Lung (tissue), 12 donors: ENCODE measurements around the gene SLC38A3. TPM values are rescaled to one million over a fixed set of nuclear protein-coding genes. Genes with fewer than 3 reads are reported as not detected.

ENCODE experiments used
- ATAC-seq: fragments of 200-7000 bp; cut with Tn5 transposase; one replicate; pipeline ENCODE4 v1.9.1; 2020; ENCODE audit warnings: moderate number of reproducible peaks; ENCODE audit not compliant: insufficient read depth, low FRiP score
- DNase-seq, 3 donors: peaks; one replicate each; pipeline ENCODE4 v3.0.0-alpha.2; 2013 to 2017
- H3K27ac ChIP-seq, 2 donors: one replicate each; pipeline ENCODE4 v1.5.1; 2013; ENCODE audit warnings: mild to moderate bottlenecking in 2 of 2, moderate library complexity in 2 of 2, control low read depth in 1 of 2, inconsistent platforms in 1 of 2, low read depth in 1 of 2, low read length in 1 of 2
- H3K27me3 ChIP-seq, 3 donors: one replicate each; pipeline ENCODE4 v1.5.1; 2013; ENCODE audit warnings: low read length in 2 of 3; ENCODE audit not compliant: control insufficient read depth in 3 of 3, insufficient read depth in 3 of 3
- H3K36me3 ChIP-seq, 4 donors: one replicate each; pipeline ENCODE4 v1.5.1; 2013; ENCODE audit warnings: low read length in 4 of 4, mild to moderate bottlenecking in 1 of 4, moderate library complexity in 1 of 4; ENCODE audit not compliant: control insufficient read depth in 4 of 4, insufficient read depth in 4 of 4
- H3K4me1 ChIP-seq, 5 donors: one replicate each; pipeline ENCODE4 v1.5.1; 2013; ENCODE audit warnings: low read length in 5 of 5, mild to moderate bottlenecking in 2 of 5, moderate library complexity in 1 of 5; ENCODE audit not compliant: control insufficient read depth in 5 of 5, insufficient read depth in 5 of 5
- H3K4me3 ChIP-seq: one replicate; pipeline ENCODE4 v1.5.1; 2013; ENCODE audit warnings: mild to moderate bottlenecking, control low read depth, moderate library complexity
- H3K9ac ChIP-seq, 2 donors: one replicate each; pipeline ENCODE4 v1.5.1; 2013; ENCODE audit warnings: low read length in 2 of 2, control low read depth in 1 of 2; ENCODE audit not compliant: insufficient read depth in 1 of 2
- H3K9me3 ChIP-seq, 4 donors: one replicate each; pipeline ENCODE4 v1.5.1; 2013; ENCODE audit warnings: low read length in 3 of 4, mild to moderate bottlenecking in 1 of 4, moderate library complexity in 1 of 4; ENCODE audit not compliant: control insufficient read depth in 4 of 4, insufficient read depth in 3 of 4
- CTCF ChIP-seq: IDR thresholded peaks from 2 replicates; pipeline ENCODE4 v1.5.1; 2012; ENCODE audit warnings: mild to moderate bottlenecking; ENCODE audit errors: control extremely low read depth, extremely low read depth
- WGBS, 2 donors: extraction: QIAGEN DNeasy Blood & Tissue Kit; methylation state at CpG; one replicate each; pipeline ENCODE4 v1.1.7; 2013; 5-methylcytosine and 5-hydroxymethylcytosine counted together
- polyA plus RNA-seq, 2 donors: library from polyadenylated mRNA; stranded (reverse); fragments of 200-250 nt; gene quantifications; one replicate each; pipeline ENCODE4 v1.2.1, GENCODE V29; 2013
- total RNA-seq, 2 donors: library from RNA; depleted of rRNA in 1 of 2; stranded (reverse); fragments of >200 nt in 1 of 2; gene quantifications; one replicate each; pipeline ENCODE4 v1.2.1, GENCODE V29; 2014 to 2021
- donor health status: control.
- donor health status: control.
- donor health status: Bipolar disorder and iron deficiency.
- donor health status: healthy.
- donor health status: DM: yes; HTN: yes; CAD: no.

The SLC38A3 gene
- total and polyA plus RNA-seq, 4 donors: 0.08 to 4.3 (median 0.33) TPM

GRCh38 chr3:50192689-50193141 is 12.4 kb upstream of the SLC38A3 start:
- no peak for ATAC-seq
- peak; percentile 81 for TF ChIP-seq CTCF
- peak; percentile 75 to 83 (median 80) for DNase-seq
- 9 to 14% methylated on average over 21 of the region's 21 CpGs for WGBS, 2 donors
- Histone ChIP-seq H3K9ac (no peak overlapping the region), H3K9me3 (peaks cover 0 to 7% (median 0%) of the 10 kb centered on the region in 4 donors), H3K27me3 (peaks cover 0 to 34% (median 14%) of the 10 kb centered on the region in 3 donors), H3K4me1 (peaks cover 0 to 5% (median 3%) of the 10 kb centered on the region in 5 donors), H3K27ac (no peak overlapping the region), H3K36me3 (no peaks in the 10 kb centered on the region), H3K4me3 (no peak overlapping the region)

GRCh38 chr3:50193286-50193685 is 11.8 kb upstream of the SLC38A3 start:
- TF ChIP-seq CTCF: no peak
- H3K36me3 ChIP-seq: no peaks in the 10 kb centered on the region
- 44 to 52% methylated on average over 36 of the region's 36 CpGs for WGBS, 2 donors
- H3K9me3 ChIP-seq: peaks cover 0 to 7% (median 0%) of the 10 kb centered on the region in 4 donors
- no peak overlapping the region for H3K9ac ChIP-seq
- no peak overlapping the region for H3K4me3 ChIP-seq
- H3K27ac ChIP-seq: no peak overlapping the region
- H3K27me3 ChIP-seq: peaks cover 0 to 34% (median 14%) of the 10 kb centered on the region in 3 donors
- no peak for DNase-seq
- H3K4me1 ChIP-seq: peaks cover 0 to 5% (median 3%) of the 10 kb centered on the region in 5 donors
- ATAC-seq: no peak

GRCh38 chr3:50193746-50194127 is 11.3 kb upstream of the SLC38A3 start:
- ATAC-seq (no peak), DNase-seq (no peak)
- H3K4me1 ChIP-seq: peaks cover 0 to 5% (median 3%) of the 10 kb centered on the region in 5 donors
- peaks cover 0 to 7% (median 0%) of the 10 kb centered on the region in 4 donors for H3K9me3 ChIP-seq
- no peak overlapping the region for H3K27ac ChIP-seq
- H3K36me3 ChIP-seq: no peaks in the 10 kb centered on the region
- H3K9ac ChIP-seq: no peak overlapping the region
- TF ChIP-seq CTCF: no peak
- 27 to 32% methylated on average over 32 to 34 of the region's 34 CpGs for WGBS, 2 donors
- H3K4me3 ChIP-seq: no peak overlapping the region
- peaks cover 0 to 34% (median 14%) of the 10 kb centered on the region in 3 donors for H3K27me3 ChIP-seq
